HCT116 (cell line): ENCODE measurements around the gene MED27. TPM values are rescaled to one million over a fixed set of nuclear protein-coding genes. Genes with fewer than 3 reads are reported as not detected.

Experiments used
- ATAC-seq: fragments of 200-7000 bp; cut with Tn5 transposase; 2 replicates; pipeline ENCODE4 v1.9.1; 2020; ENCODE audit warnings: mild to moderate bottlenecking, moderate library complexity
- BruUV-seq: library from RNA; stranded (reverse); fragments of 400-500 nt; replicated peaks from 2 replicates; lab custom pipeline; 2021; lab: Mats Ljungman, UMichigan
- CTCF ChIA-PET: fragments of 300-600 bp; sonication (Branson Sonifier 250); formaldehyde crosslinking; loops from one replicate; lab custom pipeline; 2021; ENCODE audit warnings: antibody characterized with exemption; lab: Charles Lee
- POLR2A ChIA-PET: fragments of 300-600, 350-600 bp; sonication (Branson Sonifier 250); formaldehyde crosslinking; loops from one replicate; lab custom pipeline; 2021; ENCODE audit warnings: antibody characterized with exemption; lab: Charles Lee
- RAD21 ChIA-PET, 2 experiments: fragments of 300-600 bp; sonication (Branson Sonifier 250); formaldehyde crosslinking; loops; one replicate each; lab custom pipeline; 2023; ENCODE audit warnings: low total read pairs in 2 of 2; ENCODE audit not compliant: uncharacterized antibody in 2 of 2, unreplicated experiment in 2 of 2, low non-redundant PET in 1 of 2; lab: Charles Lee
- DNase-seq: peaks from one replicate; pipeline ENCODE4 v3.0.0-alpha.2; 2010; ENCODE audit warnings: low read depth, low spot score
- H2AFZ ChIP-seq: fragments of 200-600 bp; shearing (Covaris generic), sonication (generic); 2 replicates; pipeline ENCODE4 v1.6.1; 2017; ENCODE audit warnings: low read depth, mixed run types, mixed read lengths, antibody characterized with exemption, low read length; ENCODE audit not compliant: poor library complexity, severe bottlenecking
- H3K27ac ChIP-seq: 2 replicates; pipeline ENCODE4 v1.5.1; 2012; ENCODE audit warnings: low read depth, low read length
- H3K27me3 ChIP-seq: fragments of 200-600 bp; sonication (generic); 2 replicates; pipeline ENCODE4 v1.6.1; 2016; ENCODE audit warnings: mixed run types, low read length, mixed read lengths; ENCODE audit not compliant: insufficient read depth
- H3K36me3 ChIP-seq, 2 experiments: fragments of 200-500 bp in 1 of 2; fragments of 200-600 bp in 1 of 2; sonication (Bioruptor generic) in 1 of 2; sonication (generic) in 1 of 2; 2 replicates each; pipeline versions ENCODE4 v1.5.1 to v1.6.1; 2014 to 2016; ENCODE audit warnings: low read length in 2 of 2, inconsistent platforms in 1 of 2, mixed read lengths in 1 of 2, mixed run types in 1 of 2; ENCODE audit not compliant: insufficient read depth in 2 of 2, control insufficient read depth in 1 of 2
- H3K4me1 ChIP-seq, 2 experiments: fragments of 200-600 bp in 1 of 2; sonication (generic) in 1 of 2; 2 replicates each; pipeline versions ENCODE4 v1.5.1 to v1.6.1; 2012 to 2017; ENCODE audit warnings: low read length in 2 of 2, inconsistent platforms in 1 of 2, mild to moderate bottlenecking in 1 of 2, mixed read lengths in 1 of 2, mixed run types in 1 of 2, moderate library complexity in 1 of 2; ENCODE audit not compliant: insufficient read depth in 2 of 2, control insufficient read depth in 1 of 2
- H3K4me2 ChIP-seq: fragments of 200-600 bp; sonication (generic); 2 replicates; pipeline ENCODE4 v1.6.1; 2017; ENCODE audit warnings: mixed run types, low read length, mixed read lengths
- H3K4me3 ChIP-seq, 2 experiments: fragments of 200-600 bp in 1 of 2; sonication (generic) in 1 of 2; replicated peaks in 1 of 2; 2 replicates each; pipeline ENCODE4 v1.5.1; 2011 to 2016; ENCODE audit warnings: low read length in 2 of 2, control low read depth in 1 of 2, low read depth in 1 of 2, mild to moderate bottlenecking in 1 of 2, mixed read lengths in 1 of 2, mixed run types in 1 of 2
- H3K79me2 ChIP-seq: fragments of 200-600 bp; sonication (generic); 2 replicates; pipeline ENCODE4 v1.6.1; 2017; ENCODE audit warnings: mild to moderate bottlenecking, mixed run types, low read length, moderate library complexity, mixed read lengths; ENCODE audit not compliant: insufficient read depth
- H3K9ac ChIP-seq: fragments of 200-600 bp; sonication (generic); 2 replicates; pipeline ENCODE4 v1.6.1; 2016; ENCODE audit warnings: low read length, mixed read lengths
- H3K9me2 ChIP-seq: fragments of 200-600 bp; sonication (generic), shearing (Covaris generic); 2 replicates; pipeline ENCODE4 v1.6.1; 2017; ENCODE audit warnings: mixed run types, mild to moderate bottlenecking, moderate library complexity; ENCODE audit not compliant: insufficient read depth
- H3K9me3 ChIP-seq, 2 experiments: fragments of 200-500 bp in 1 of 2; fragments of 200-600 bp in 1 of 2; sonication (Bioruptor generic) in 1 of 2; sonication (generic) in 1 of 2; 2 replicates each; pipeline ENCODE4 v1.6.1; 2014 to 2017; ENCODE audit warnings: low read length in 2 of 2, mixed read lengths in 2 of 2, inconsistent platforms in 1 of 2, low read depth in 1 of 2, mild to moderate bottlenecking in 1 of 2, mixed run types in 1 of 2, moderate library complexity in 1 of 2; ENCODE audit not compliant: control insufficient read depth in 1 of 2, insufficient read depth in 1 of 2
- H4K20me1 ChIP-seq: fragments of 200-600 bp; sonication (generic), shearing (Covaris generic); 2 replicates; pipeline ENCODE4 v1.6.1; 2017; ENCODE audit warnings: mixed run types, mild to moderate bottlenecking, moderate library complexity; ENCODE audit not compliant: insufficient read depth
- CEBPB ChIP-seq: IDR thresholded peaks from 2 replicates; pipeline ENCODE4 v1.6.1; 2012; ENCODE audit warnings: low read depth
- EGR1 ChIP-seq: IDR thresholded peaks from 2 replicates; pipeline ENCODE4 v1.6.1; 2012; ENCODE audit warnings: low read depth
- ELF1 ChIP-seq: IDR thresholded peaks from 2 replicates; pipeline ENCODE4 v1.6.1; 2012; ENCODE audit warnings: low read depth, borderline replicate concordance
- EZH2phosphoT487 ChIP-seq: fragments of 200-600 bp; IDR thresholded peaks from 2 replicates; pipeline ENCODE4 v1.6.1; 2018; ENCODE audit warnings: antibody characterized with exemption, borderline replicate concordance
- FOSL1 ChIP-seq: IDR thresholded peaks from 2 replicates; pipeline ENCODE4 v1.6.1; 2012; ENCODE audit warnings: low read depth
- POLR2A ChIP-seq: IDR thresholded peaks from 2 replicates; pipeline ENCODE4 v1.7.0; 2011; ENCODE audit warnings: borderline replicate concordance; ENCODE audit not compliant: insufficient read depth, insufficient read length; ENCODE audit errors: extremely low read depth
- REST ChIP-seq: IDR thresholded peaks from 2 replicates; pipeline ENCODE4 v1.6.1; 2012; ENCODE audit warnings: low read depth
- SIN3A ChIP-seq: IDR thresholded peaks from 2 replicates; pipeline ENCODE4 v1.6.1; 2012; ENCODE audit warnings: low read depth
- SP1 ChIP-seq: IDR thresholded peaks from 2 replicates; pipeline ENCODE4 v1.6.1; 2012; ENCODE audit warnings: low read depth
- ZFX ChIP-seq: fragments of 450-650 bp; IDR thresholded peaks from 2 replicates; pipeline ENCODE4 v1.6.1; 2017
- ZNF274 ChIP-seq: fragments of 200-500 bp; sonication (Bioruptor generic); IDR thresholded peaks from 2 replicates; pipeline ENCODE4 v1.6.1; 2014; ENCODE audit warnings: mild to moderate bottlenecking, low read depth, low read length, inconsistent platforms
- intact Hi-C: fragments of 100-400 bp; cut with micrococcal nuclease; formaldehyde crosslinking; loops from 2 replicates; pipeline ENCODE4 v1.10.0; 2022
- total RNA-seq: library from RNA; stranded (reverse); gene quantifications from one replicate; pipeline ENCODE4 v1.2.1, GENCODE V29; 2021; ENCODE audit not compliant: unreplicated experiment
- TF ChIP-seq, protein P1 (sequence below): IDR thresholded peaks from 2 replicates; pipeline ENCODE4 v1.6.1; 2012
- TF ChIP-seq, protein P2 (sequence below): IDR thresholded peaks from 2 replicates; pipeline ENCODE4 v1.6.1; 2012
- TF ChIP-seq, protein P3 (sequence below), 3 experiments: fragments of 200-600 bp in 1 of 3; sonication (generic) in 1 of 3; IDR thresholded peaks in 2 of 3; conservative IDR thresholded peaks in 1 of 3; 2 replicates each; pipeline ENCODE4 v1.5.1; 2012 to 2017; ENCODE audit warnings: low read depth in 2 of 3, low read length in 2 of 3, antibody characterized with exemption in 1 of 3, borderline replicate concordance in 1 of 3, control low read depth in 1 of 3, mild to moderate bottlenecking in 1 of 3, mixed read lengths in 1 of 3, mixed run types in 1 of 3, moderate library complexity in 1 of 3; ENCODE audit not compliant: insufficient read depth in 1 of 3

The MED27 gene
- total RNA-seq, 1 experiment from 2014 or later: 26.9 TPM

DNA sequence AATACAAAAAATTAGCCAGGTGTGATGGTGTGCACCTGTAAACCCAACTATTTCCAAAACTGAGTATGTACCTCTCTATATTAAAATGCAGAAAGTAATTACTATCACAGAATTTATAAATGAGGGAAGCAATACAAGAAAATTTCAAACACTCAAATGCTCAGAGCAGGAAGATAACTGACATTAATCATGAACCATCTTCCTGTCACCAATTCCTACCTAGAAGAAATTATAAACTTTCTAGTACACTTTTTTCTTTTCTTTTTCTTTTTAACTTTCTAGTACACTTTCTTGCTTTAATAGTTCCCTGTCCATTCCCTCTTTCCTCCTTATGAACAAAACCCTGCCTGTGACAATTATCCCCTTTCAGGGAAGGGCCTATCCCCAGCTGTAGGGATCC lies 106.8 kb downstream of the MED27 start:
- CTCF ChIA-PET: no interaction called here
- ATAC-seq: no peak
- no peak overlapping the region for H3K4me2 ChIP-seq
- no peaks in the 10 kb centered on the region for H3K36me3 ChIP-seq
- no peak for DNase-seq
- RAD21 ChIA-PET: no interaction called here
- no TSS peak for BruUV-seq
- H3K9me3 ChIP-seq: no peaks in the 10 kb centered on the region
- TF ChIP-seq SP1 (no peak), POLR2A (no peak), SIN3A (no peak), EZH2phosphoT487 (no peak), EGR1 (no peak), REST (no peak), CEBPB (no peak), ZNF274 (no peak), ZFX (no peak), ELF1 (no peak), FOSL1 (no peak)
- TF ChIP-seq, protein P1, sequence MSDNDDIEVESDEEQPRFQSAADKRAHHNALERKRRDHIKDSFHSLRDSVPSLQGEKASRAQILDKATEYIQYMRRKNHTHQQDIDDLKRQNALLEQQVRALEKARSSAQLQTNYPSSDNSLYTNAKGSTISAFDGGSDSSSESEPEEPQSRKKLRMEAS: no peak
- TF ChIP-seq, protein P2, sequence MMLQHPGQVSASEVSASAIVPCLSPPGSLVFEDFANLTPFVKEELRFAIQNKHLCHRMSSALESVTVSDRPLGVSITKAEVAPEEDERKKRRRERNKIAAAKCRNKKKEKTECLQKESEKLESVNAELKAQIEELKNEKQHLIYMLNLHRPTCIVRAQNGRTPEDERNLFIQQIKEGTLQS: no peak
- TF ChIP-seq, protein P3, sequence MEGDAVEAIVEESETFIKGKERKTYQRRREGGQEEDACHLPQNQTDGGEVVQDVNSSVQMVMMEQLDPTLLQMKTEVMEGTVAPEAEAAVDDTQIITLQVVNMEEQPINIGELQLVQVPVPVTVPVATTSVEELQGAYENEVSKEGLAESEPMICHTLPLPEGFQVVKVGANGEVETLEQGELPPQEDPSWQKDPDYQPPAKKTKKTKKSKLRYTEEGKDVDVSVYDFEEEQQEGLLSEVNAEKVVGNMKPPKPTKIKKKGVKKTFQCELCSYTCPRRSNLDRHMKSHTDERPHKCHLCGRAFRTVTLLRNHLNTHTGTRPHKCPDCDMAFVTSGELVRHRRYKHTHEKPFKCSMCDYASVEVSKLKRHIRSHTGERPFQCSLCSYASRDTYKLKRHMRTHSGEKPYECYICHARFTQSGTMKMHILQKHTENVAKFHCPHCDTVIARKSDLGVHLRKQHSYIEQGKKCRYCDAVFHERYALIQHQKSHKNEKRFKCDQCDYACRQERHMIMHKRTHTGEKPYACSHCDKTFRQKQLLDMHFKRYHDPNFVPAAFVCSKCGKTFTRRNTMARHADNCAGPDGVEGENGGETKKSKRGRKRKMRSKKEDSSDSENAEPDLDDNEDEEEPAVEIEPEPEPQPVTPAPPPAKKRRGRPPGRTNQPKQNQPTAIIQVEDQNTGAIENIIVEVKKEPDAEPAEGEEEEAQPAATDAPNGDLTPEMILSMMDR (IDR thresholded peaks at IDR 0.05 in 2 of 3, conservative IDR thresholded peaks at IDR 0.05 in 1 of 3; ENCODE audit: borderline replicate concordance in 1 of 3, insufficient read depth in 1 of 3, low read depth in 2 of 3, low read length in 2 of 3): no peak
- H3K4me1 ChIP-seq: no peaks in the 10 kb centered on the region
- intact Hi-C loops: no loop called here
- H2AFZ ChIP-seq: no peak overlapping the region
- H3K9ac ChIP-seq: no peak overlapping the region
- H3K27me3 ChIP-seq: no peaks in the 10 kb centered on the region
- H3K9me2 ChIP-seq: no peaks in the 10 kb centered on the region
- POLR2A ChIA-PET: no interaction called here
- no peaks in the 10 kb centered on the region for H3K79me2 ChIP-seq
- H4K20me1 ChIP-seq: no peaks in the 10 kb centered on the region
- no peak overlapping the region for H3K27ac ChIP-seq
- H3K4me3 ChIP-seq: no peak overlapping the region
